ENCODE results near the gene NSMCE3.

Gene NSMCE3

GRCh38 chr15:29244123-29244522 lies 25.5 kb downstream of the NSMCE3 start:
- no peak for TF ChIP-seq POLR2AphosphoS5 (IDR thresholded peaks at IDR 0.05; ENCODE audit: low read depth)
- TF ChIP-seq GABPA (IDR thresholded peaks at IDR 0.05; ENCODE audit: low read depth) = no peak
- TF ChIP-seq, protein P1, sequence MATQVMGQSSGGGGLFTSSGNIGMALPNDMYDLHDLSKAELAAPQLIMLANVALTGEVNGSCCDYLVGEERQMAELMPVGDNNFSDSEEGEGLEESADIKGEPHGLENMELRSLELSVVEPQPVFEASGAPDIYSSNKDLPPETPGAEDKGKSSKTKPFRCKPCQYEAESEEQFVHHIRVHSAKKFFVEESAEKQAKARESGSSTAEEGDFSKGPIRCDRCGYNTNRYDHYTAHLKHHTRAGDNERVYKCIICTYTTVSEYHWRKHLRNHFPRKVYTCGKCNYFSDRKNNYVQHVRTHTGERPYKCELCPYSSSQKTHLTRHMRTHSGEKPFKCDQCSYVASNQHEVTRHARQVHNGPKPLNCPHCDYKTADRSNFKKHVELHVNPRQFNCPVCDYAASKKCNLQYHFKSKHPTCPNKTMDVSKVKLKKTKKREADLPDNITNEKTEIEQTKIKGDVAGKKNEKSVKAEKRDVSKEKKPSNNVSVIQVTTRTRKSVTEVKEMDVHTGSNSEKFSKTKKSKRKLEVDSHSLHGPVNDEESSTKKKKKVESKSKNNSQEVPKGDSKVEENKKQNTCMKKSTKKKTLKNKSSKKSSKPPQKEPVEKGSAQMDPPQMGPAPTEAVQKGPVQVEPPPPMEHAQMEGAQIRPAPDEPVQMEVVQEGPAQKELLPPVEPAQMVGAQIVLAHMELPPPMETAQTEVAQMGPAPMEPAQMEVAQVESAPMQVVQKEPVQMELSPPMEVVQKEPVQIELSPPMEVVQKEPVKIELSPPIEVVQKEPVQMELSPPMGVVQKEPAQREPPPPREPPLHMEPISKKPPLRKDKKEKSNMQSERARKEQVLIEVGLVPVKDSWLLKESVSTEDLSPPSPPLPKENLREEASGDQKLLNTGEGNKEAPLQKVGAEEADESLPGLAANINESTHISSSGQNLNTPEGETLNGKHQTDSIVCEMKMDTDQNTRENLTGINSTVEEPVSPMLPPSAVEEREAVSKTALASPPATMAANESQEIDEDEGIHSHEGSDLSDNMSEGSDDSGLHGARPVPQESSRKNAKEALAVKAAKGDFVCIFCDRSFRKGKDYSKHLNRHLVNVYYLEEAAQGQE (IDR thresholded peaks at IDR 0.05; ENCODE audit: insufficient replicate concordance, low read depth) = no peak
- no peak for TF ChIP-seq CTCF (IDR thresholded peaks at IDR 0.05; ENCODE audit: insufficient read depth, low read length)
- TF ChIP-seq SPI1 (IDR thresholded peaks at IDR 0.05; ENCODE audit: borderline replicate concordance, low read depth) = no peak
- no peaks in the 10 kb centered on the region for H3K27me3 ChIP-seq (ENCODE audit: insufficient read depth, poor library complexity, severe bottlenecking)

DNA sequence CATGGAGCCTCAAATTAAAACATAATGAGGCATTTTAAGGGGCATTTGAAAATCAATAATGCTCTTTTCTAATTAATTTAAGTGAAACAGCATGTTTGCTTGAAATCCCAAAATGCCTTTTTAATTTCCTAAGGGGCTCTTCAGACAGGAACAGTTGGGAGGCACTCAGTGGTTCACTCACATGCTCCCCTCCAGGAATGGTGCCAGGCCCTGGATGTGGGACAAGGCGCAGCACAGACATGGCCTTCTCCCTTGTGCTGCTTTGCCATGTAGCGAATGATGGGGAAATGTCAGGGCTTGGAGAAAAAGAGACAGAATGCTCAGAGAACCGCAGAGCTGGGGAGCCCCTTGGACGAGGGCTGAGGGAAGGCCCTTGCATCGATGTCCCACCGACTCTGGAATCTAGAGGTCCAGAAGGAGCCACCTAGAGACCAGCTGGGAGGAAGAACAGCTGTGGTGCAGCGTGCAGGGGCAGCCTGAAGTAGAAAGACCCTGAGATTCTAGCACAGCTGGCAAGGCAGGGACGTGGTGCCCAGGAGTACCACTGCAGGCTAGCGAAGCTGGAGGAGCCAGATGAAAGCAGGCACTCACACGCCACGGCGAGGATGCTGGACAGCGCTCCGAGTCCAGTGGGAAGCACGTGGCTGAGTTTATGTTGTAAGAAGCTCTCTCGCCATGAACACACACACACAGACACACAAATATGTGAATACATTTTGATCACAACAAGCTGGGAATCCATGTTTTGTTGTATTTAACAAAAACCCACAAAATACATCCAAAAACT lies 27.0 kb downstream of the NSMCE3 start:
- Histone ChIP-seq H3K27me3 (ENCODE audit: insufficient read depth, poor library complexity, severe bottlenecking) (no peaks in the 10 kb centered on the region), H3K27ac (replicated peaks) (no peak overlapping the region), H3K4me3 (replicated peaks; ENCODE audit: insufficient read depth, low read length) (no peak overlapping the region)
- TF ChIP-seq, protein P1 (IDR thresholded peaks at IDR 0.05; ENCODE audit: insufficient replicate concordance, low read depth) = peak; percentile 53
- TF ChIP-seq GABPA (IDR thresholded peaks at IDR 0.05; ENCODE audit: low read depth) (no peak), CTCF (IDR thresholded peaks at IDR 0.05; ENCODE audit: insufficient read depth, low read length) (no peak), POLR2AphosphoS5 (IDR thresholded peaks at IDR 0.05; ENCODE audit: low read depth) (no peak), SPI1 (IDR thresholded peaks at IDR 0.05; ENCODE audit: borderline replicate concordance, low read depth) (no peak)
- DNase-seq (ENCODE audit: low read depth in 1 of 2, low spot score in 1 of 2) = no peak

More at GRCh38 chr15:29244123-29244522, 25.5 kb downstream of the NSMCE3 start:
- no peak overlapping the region for H3K27ac ChIP-seq (replicated peaks)
- DNase-seq (ENCODE audit: low read depth in 1 of 2, low spot score in 1 of 2) = no peak
- H3K4me3 ChIP-seq (replicated peaks; ENCODE audit: insufficient read depth, low read length) = no peak overlapping the region

GRCh38 chr15:29241207-29241606 lies 28.4 kb downstream of the NSMCE3 start:
- Histone ChIP-seq H3K27ac (replicated peaks) (no peak overlapping the region), H3K4me3 (replicated peaks; ENCODE audit: insufficient read depth, low read length) (no peak overlapping the region), H3K27me3 (ENCODE audit: insufficient read depth, poor library complexity, severe bottlenecking) (no peaks in the 10 kb centered on the region)
- TF ChIP-seq POLR2AphosphoS5 (IDR thresholded peaks at IDR 0.05; ENCODE audit: low read depth) = no peak
- TF ChIP-seq CTCF (IDR thresholded peaks at IDR 0.05; ENCODE audit: insufficient read depth, low read length) = no peak
- TF ChIP-seq, protein P1 (IDR thresholded peaks at IDR 0.05; ENCODE audit: insufficient replicate concordance, low read depth) = no peak
- TF ChIP-seq SPI1 (IDR thresholded peaks at IDR 0.05; ENCODE audit: borderline replicate concordance, low read depth) = no peak
- no peak for TF ChIP-seq GABPA (IDR thresholded peaks at IDR 0.05; ENCODE audit: low read depth)
- no peak for DNase-seq (ENCODE audit: low read depth in 1 of 2, low spot score in 1 of 2)

All from HL-60 (cell line).